HG03097 (cell line): ENCODE measurements around the gene RARRES1.
"Not testable (repeated sequence)": the region's sequence is repeated elsewhere in the genome, so short reads cannot be mapped to it uniquely, and the experiment has no call there.

Source experiments
- ATAC-seq: cut with Tn5 transposase; IDR thresholded peaks from one replicate; pipeline ENCODE4 v1.9.1; 2021; ENCODE audit not compliant: unreplicated experiment, low FRiP score

The RARRES1 gene

GRCh38 chr3:158700559-158700958, 31.7 kb downstream of the RARRES1 start:
- no peak for ATAC-seq

DNA sequence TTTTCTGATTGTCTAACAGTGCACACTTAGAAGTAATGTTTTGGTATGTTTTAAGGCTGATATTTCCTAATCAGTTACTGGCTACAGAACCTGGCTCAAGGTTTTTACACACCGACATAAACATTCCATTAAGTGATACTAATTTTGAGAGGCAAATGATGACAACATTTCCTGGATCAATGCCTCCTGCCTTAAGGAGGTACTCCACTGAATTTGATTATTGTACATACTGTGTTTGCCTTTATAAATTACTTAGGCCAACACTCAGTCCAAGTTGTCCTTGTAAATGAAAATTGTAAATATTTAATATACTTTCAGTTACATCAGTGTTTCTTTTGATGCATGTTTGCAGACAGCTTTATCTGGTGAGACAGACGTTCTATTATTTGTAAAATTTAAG, 35.6 kb downstream of the RARRES1 start:
- no peak for ATAC-seq

DNA sequence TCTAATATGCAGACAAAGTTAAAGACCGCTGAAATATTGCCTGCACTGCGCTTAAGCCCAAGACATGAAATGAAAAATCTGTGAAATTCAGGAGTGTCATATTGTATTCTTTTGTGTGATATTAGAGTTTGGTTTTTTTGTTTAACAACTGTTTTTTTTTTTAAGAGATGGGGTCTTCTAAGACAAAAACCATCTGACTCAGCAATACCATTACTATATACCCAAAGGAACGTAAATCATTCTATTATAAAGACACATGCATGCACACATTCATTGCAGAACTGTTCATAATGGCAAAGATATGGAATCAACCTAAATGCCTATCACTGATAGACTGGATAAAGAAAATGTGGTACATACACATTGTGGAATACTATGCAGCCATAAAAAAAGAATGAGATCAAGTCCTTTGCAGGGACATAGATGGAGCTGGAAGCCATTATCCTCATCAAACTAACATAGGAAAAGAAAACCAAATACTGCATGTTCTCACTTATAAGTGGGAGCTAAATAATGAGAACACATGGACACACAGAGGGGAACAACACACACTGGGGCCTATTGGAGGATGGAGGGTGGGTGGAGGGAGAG, 38.3 kb downstream of the RARRES1 start:
- not testable (repeated sequence) for ATAC-seq

GRCh38 chr3:158685159-158685558, 47.1 kb downstream of the RARRES1 start:
- no peak for ATAC-seq

DNA sequence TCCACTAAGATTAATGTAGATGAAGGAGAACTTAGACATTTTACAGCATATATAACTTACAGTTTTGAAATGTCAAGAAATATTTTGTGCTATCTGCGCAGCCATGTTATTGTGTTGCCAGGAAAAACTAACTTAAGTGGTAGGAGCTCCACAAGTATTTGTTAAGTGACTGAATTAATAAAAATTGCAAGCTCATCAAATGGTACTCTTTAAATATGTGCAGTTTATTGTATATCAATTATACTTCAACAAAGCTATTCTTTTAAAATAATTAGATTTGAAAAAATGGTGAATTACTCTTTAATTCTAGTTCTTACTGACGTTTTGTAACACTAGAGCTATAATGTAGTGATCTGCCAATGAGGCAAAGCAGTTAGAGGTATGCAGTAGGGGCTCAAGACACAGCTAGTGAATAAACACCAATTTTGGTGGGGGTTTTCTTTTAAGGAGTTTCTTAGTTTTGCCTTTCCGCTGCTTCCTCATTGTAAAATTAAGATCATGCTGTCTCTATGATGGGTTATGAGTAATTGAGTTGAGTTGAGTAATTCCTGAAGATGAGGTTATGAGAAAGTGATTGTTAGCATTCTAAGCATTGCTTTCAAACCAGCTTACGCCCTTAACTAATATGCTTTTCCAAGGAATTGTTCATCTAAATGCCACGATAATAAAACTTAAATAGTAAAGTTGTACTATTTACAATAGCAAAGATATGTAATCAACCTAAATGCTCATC, 48.9 kb downstream of the RARRES1 start:
- ATAC-seq = no peak

- no peak for ATAC-seq
Measured at GRCh38 chr3:158680861-158681260, 51.4 kb downstream of the RARRES1 start.

DNA sequence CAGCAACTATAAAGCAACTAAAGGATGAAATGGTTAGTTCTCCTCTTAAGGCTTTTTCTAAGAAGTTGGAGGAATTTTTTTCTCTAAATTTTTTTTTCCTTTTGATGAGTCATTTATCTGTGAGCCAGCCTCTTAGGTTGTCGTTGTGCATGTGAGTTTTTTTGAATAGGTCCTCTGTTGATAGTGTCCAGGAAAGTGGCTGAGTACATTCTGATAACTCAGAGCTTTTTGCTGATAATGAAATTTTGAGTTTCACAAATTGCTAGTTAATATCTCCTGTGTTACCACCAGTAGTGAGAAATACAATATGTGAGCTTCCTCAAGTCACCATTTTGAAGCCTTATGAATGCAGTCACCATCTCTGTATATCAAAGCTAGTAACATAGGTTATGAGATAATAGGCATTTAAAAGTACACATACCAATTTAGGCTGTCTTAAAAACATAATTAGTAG, 52.7 kb downstream of the RARRES1 start:
- no peak for ATAC-seq

- no peak for ATAC-seq
Measured at GRCh38 chr3:158678687-158679086, 53.6 kb downstream of the RARRES1 start.

GRCh38 chr3:158672215-158673176, 59.8 kb downstream of the RARRES1 start, which contains the start of gene LXN:
Gene LXN (minus strand): TSS chr3:158672648. CDS start chr3:158672478, 170 bp downstream.
- ATAC-seq = peak; percentile 100

- peak; percentile 14 for ATAC-seq
Measured at GRCh38 chr3:158671821-158672214, 60.4 kb downstream of the RARRES1 start.

DNA sequence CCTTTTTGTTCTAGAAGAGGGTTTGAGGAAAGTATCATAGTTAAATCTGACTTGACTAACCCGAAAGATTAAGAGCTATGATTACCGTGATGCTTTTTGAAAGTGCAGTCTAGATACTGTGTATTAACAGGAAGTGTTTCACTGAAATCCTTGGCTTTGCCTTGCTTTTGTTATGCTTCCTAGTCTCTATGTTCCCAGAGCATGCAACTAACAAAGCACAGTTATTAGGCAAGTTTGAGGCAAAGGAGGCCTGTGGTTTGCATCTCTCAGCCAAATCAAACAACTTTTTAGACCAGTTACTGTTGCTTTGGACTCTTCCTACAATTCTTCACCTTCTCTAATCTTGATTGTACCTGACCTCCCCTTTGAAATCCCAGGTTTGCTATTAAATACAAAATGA, 63.8 kb downstream of the RARRES1 start:
- no peak for ATAC-seq

DNA sequence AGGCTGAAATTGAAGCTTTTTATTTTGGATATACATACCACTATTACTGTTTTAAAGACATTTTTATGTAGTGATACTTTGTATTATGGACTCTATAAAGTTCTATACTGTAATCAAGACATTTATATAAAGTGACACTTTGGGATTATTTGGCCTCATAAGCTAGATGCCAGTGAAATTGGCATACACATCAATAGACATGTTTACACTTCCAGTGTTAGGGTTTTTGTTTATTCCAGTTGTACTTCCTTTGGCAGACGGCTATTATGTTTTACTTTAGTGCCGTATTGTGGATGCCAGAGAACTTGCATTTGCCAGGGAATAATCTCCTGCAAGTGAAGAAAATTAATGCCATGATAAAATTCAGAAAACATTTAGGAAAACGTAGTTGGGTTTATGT, 65.8 kb downstream of the RARRES1 start:
- no peak for ATAC-seq

DNA sequence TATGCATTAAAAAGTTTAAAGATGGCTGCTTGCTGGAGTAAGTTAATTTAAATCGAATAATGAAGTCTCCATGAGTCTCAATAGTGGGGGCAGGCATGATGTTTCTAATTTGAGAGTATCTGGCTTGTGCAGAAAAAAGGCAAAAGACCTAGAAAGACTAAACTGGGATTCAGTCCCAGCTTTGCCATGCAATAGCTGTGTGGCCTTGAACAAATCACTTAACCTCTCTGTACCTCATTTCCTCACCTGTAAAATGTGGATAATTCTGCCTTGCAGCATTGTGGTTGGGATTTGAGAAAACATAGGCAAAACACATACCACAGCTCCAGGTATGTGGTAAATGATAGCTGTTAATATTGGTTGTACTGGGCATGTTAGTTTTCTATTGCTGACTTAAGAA, 68.4 kb downstream of the RARRES1 start:
- ATAC-seq = no peak

GRCh38 chr3:158663246-158663645, 69.0 kb downstream of the RARRES1 start:
- ATAC-seq = no peak

DNA sequence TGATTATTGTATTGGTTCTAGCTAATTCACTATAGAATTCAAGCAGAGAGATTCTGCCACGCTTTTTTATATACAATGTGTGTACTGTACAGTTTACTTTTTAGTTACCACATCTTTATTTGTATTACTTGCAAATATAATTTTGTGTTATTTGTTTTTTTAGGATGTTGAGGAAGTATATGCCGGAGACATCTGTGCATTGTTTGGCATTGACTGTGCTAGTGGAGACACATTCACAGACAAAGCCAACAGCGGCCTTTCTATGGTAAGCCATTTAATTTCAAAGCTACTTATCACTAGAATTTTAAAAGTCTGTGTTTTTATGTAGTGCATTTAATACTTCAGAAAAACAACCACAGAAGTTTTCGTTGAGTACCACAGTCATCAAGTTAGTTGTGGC, 71.5 kb downstream of the RARRES1 start:
- ATAC-seq = no peak

DNA sequence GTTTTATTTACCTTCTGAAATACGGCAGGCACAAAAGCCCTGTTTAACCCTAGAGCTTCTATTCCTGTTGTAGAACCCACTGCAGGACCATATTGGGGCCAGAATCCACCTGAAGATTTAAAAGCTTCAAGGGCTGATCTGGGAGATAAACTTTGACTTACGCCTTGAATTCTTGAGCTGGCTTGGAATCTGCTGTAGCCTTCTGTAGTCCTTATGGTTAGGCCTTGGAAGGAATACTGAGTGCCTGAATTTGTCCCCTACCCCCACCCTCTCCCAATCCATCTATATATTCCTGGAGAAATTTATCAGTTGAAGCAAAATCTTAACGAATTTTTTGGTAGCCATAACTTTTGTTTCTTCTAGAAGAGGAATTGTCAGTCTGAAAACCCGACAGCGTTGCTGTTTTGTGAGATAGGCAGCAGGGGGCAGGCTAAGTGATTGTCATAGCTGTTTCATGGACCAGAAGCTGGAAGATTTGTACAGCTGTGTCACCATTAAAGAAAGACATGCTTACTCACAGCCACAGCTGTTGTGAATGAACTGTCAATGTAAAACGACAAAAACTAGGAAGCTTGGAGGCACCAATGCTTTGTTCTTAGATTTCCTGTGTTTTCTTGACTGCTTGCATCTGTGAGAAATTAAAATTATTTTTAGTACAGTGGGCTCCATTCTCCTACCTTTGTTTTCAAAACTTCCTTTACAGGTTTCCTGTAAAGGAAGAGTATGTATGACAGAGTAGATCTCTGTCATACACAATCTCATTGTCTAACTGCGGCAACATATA, 72.6 kb downstream of the RARRES1 start:
- ATAC-seq = peak; percentile 71

GRCh38 chr3:158658889-158659288, 73.4 kb downstream of the RARRES1 start:
- ATAC-seq = no peak

- no peak for ATAC-seq
Measured at GRCh38 chr3:158652463-158652862, 79.8 kb downstream of the RARRES1 start.

DNA sequence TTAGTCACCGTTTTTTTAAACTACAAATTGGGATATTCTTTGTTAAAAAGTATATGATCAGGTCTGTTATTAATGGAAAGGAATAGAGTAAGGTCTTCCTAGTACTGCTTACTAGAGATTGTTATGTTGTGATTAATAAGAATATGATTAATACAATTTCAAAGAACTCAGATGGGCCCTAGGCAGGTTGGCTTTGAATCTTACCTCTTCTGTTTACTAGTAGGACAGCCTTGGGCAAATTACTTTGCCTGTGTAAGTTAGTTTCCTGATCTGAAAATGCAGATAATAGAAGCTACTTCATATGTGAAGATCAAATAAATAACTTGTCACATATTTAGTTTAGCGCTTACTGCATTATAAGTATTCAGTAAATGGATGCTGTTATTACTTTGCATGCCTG, 81.1 kb downstream of the RARRES1 start:
- no peak for ATAC-seq

GRCh38 chr3:158649791-158650190, 82.5 kb downstream of the RARRES1 start:
- no peak for ATAC-seq
